ENCODE measurements around the gene LSS. TPM values are rescaled to one million over a fixed set of nuclear protein-coding genes. Genes with fewer than 3 reads are reported as not detected.
"Not testable (repeated sequence)": the region's sequence is repeated elsewhere in the genome, so short reads cannot be mapped to it uniquely, and the experiment has no call there.

LSS gene
- total and polyA plus RNA-seq, 2 donors: 14.9 to 15.4 TPM

- DNase-seq (ENCODE audit: low read depth in 6 of 9, low spot score in 9 of 9): peak in 1 of 9 donors; percentile 40
- H3K36me3 ChIP-seq (ENCODE audit: control insufficient read depth in 2 of 2, insufficient read depth in 2 of 2, low read length in 1 of 2); H3K27me3 ChIP-seq (ENCODE audit: control insufficient read depth in 2 of 2, insufficient read depth in 1 of 2, low read length in 1 of 2); H3K9me3 ChIP-seq (ENCODE audit: control insufficient read depth in 2 of 2, insufficient read depth in 1 of 2, low read length in 1 of 2); H3K27ac ChIP-seq (ENCODE audit: low read depth in 1 of 2, low read length in 1 of 2); H3K4me3 ChIP-seq (ENCODE audit: low read length in 2 of 2); H3K4me1 ChIP-seq (ENCODE audit: control insufficient read depth in 2 of 2, insufficient read depth in 2 of 2, low read length in 2 of 2): not testable (repeated sequence)
- 67% methylated on average over 1 of the region's 1 CpG for WGBS
These were observed 58.0 kb downstream of the LSS start for GRCh38 chr21:46170436-46171193.

GRCh38 chr21:46168659-46169386 lies 59.8 kb downstream of the LSS start:
- no peak overlapping the region for H3K4me3 ChIP-seq (ENCODE audit: low read length in 2 of 2)
- H3K9me3 ChIP-seq (ENCODE audit: control insufficient read depth in 2 of 2, insufficient read depth in 1 of 2, low read length in 1 of 2): peaks cover 0 to 4% of the 10 kb centered on the region in 2 donors
- no peak for DNase-seq (ENCODE audit: low read depth in 6 of 9, low spot score in 9 of 9)
- WGBS: 93% methylated on average over 8 of the region's 8 CpGs
- no peak overlapping the region for H3K27ac ChIP-seq (ENCODE audit: low read depth in 1 of 2, low read length in 1 of 2)
- H3K27me3 ChIP-seq (ENCODE audit: control insufficient read depth in 2 of 2, insufficient read depth in 1 of 2, low read length in 1 of 2): no peaks in the 10 kb centered on the region
- no peaks in the 10 kb centered on the region for H3K4me1 ChIP-seq (ENCODE audit: control insufficient read depth in 2 of 2, insufficient read depth in 2 of 2, low read length in 2 of 2)
- no peaks in the 10 kb centered on the region for H3K36me3 ChIP-seq (ENCODE audit: control insufficient read depth in 2 of 2, insufficient read depth in 2 of 2, low read length in 1 of 2)

- no peak overlapping the region for H3K27ac ChIP-seq (ENCODE audit: low read depth in 1 of 2, low read length in 1 of 2)
- H3K4me3 ChIP-seq (ENCODE audit: low read length in 2 of 2): no peak overlapping the region
- 93% methylated on average over 14 of the region's 14 CpGs for WGBS
- no peaks in the 10 kb centered on the region for H3K9me3 ChIP-seq (ENCODE audit: control insufficient read depth in 2 of 2, insufficient read depth in 1 of 2, low read length in 1 of 2)
- H3K4me1 ChIP-seq (ENCODE audit: control insufficient read depth in 2 of 2, insufficient read depth in 2 of 2, low read length in 2 of 2): no peaks in the 10 kb centered on the region
- no peaks in the 10 kb centered on the region for H3K36me3 ChIP-seq (ENCODE audit: control insufficient read depth in 2 of 2, insufficient read depth in 2 of 2, low read length in 1 of 2)
- no peaks in the 10 kb centered on the region for H3K27me3 ChIP-seq (ENCODE audit: control insufficient read depth in 2 of 2, insufficient read depth in 1 of 2, low read length in 1 of 2)
- DNase-seq (ENCODE audit: low read depth in 6 of 9, low spot score in 9 of 9): no peak
These were observed 60.3 kb downstream of the LSS start for GRCh38 chr21:46168238-46168637.

GRCh38 chr21:46165098-46165497 lies 63.5 kb downstream of the LSS start:
- Histone ChIP-seq H3K27ac (ENCODE audit: low read depth in 1 of 2, low read length in 1 of 2) (no peak overlapping the region), H3K4me3 (ENCODE audit: low read length in 2 of 2) (no peak overlapping the region), H3K4me1 (ENCODE audit: control insufficient read depth in 2 of 2, insufficient read depth in 2 of 2, low read length in 2 of 2) (no peaks in the 10 kb centered on the region), H3K9me3 (ENCODE audit: control insufficient read depth in 2 of 2, insufficient read depth in 1 of 2, low read length in 1 of 2) (peaks cover 0 to 13% of the 10 kb centered on the region in 2 donors), H3K36me3 (ENCODE audit: control insufficient read depth in 2 of 2, insufficient read depth in 2 of 2, low read length in 1 of 2) (peaks cover 0 to 5% of the 10 kb centered on the region in 2 donors), H3K27me3 (ENCODE audit: control insufficient read depth in 2 of 2, insufficient read depth in 1 of 2, low read length in 1 of 2) (peaks cover 0 to 17% of the 10 kb centered on the region in 2 donors)
- DNase-seq (ENCODE audit: low read depth in 6 of 9, low spot score in 9 of 9): no peak

GRCh38 chr21:46163380-46163779 lies 65.2 kb downstream of the LSS start:
- no peak overlapping the region for H3K27ac ChIP-seq (ENCODE audit: low read depth in 1 of 2, low read length in 1 of 2)
- WGBS: 85% methylated on average over 4 of the region's 4 CpGs
- peaks cover 0 to 13% of the 10 kb centered on the region in 2 donors for H3K9me3 ChIP-seq (ENCODE audit: control insufficient read depth in 2 of 2, insufficient read depth in 1 of 2, low read length in 1 of 2)
- H3K27me3 ChIP-seq (ENCODE audit: control insufficient read depth in 2 of 2, insufficient read depth in 1 of 2, low read length in 1 of 2): peaks cover 0 to 17% of the 10 kb centered on the region in 2 donors
- no peaks in the 10 kb centered on the region for H3K4me1 ChIP-seq (ENCODE audit: control insufficient read depth in 2 of 2, insufficient read depth in 2 of 2, low read length in 2 of 2)
- no peak for DNase-seq (ENCODE audit: low read depth in 6 of 9, low spot score in 9 of 9)
- H3K4me3 ChIP-seq (ENCODE audit: low read length in 2 of 2): no peak overlapping the region
- H3K36me3 ChIP-seq (ENCODE audit: control insufficient read depth in 2 of 2, insufficient read depth in 2 of 2, low read length in 1 of 2): peaks cover 0 to 5% of the 10 kb centered on the region in 2 donors

GRCh38 chr21:46161633-46162592 lies 66.7 kb downstream of the LSS start:
- 86% methylated on average over 72 of the region's 72 CpGs for WGBS
- no peak for DNase-seq (ENCODE audit: low read depth in 6 of 9, low spot score in 9 of 9)

GRCh38 chr21:46160907-46161632 lies 67.5 kb downstream of the LSS start:
- WGBS: 79% methylated on average over 72 of the region's 72 CpGs
- H3K27ac ChIP-seq (ENCODE audit: low read depth in 1 of 2, low read length in 1 of 2): no peak overlapping the region
- H3K4me3 ChIP-seq (ENCODE audit: low read length in 2 of 2): peak overlapping the region in 1 of 2 donors; percentile 3
- peaks cover 0 to 17% of the 10 kb centered on the region in 2 donors for H3K27me3 ChIP-seq (ENCODE audit: control insufficient read depth in 2 of 2, insufficient read depth in 1 of 2, low read length in 1 of 2)
- H3K9me3 ChIP-seq (ENCODE audit: control insufficient read depth in 2 of 2, insufficient read depth in 1 of 2, low read length in 1 of 2): peaks cover 0 to 13% of the 10 kb centered on the region in 2 donors
- DNase-seq (ENCODE audit: low read depth in 6 of 9, low spot score in 9 of 9): no peak
- H3K4me1 ChIP-seq (ENCODE audit: control insufficient read depth in 2 of 2, insufficient read depth in 2 of 2, low read length in 2 of 2): no peaks in the 10 kb centered on the region
- H3K36me3 ChIP-seq (ENCODE audit: control insufficient read depth in 2 of 2, insufficient read depth in 2 of 2, low read length in 1 of 2): peaks cover 0 to 5% of the 10 kb centered on the region in 2 donors

More at GRCh38 chr21:46161633-46162592, 66.7 kb downstream of the LSS start:
- Histone ChIP-seq H3K4me3 (ENCODE audit: low read length in 2 of 2) (peak overlapping the region in 1 of 2 donors; percentile 3), H3K27ac (ENCODE audit: low read depth in 1 of 2, low read length in 1 of 2) (no peak overlapping the region), H3K36me3 (ENCODE audit: control insufficient read depth in 2 of 2, insufficient read depth in 2 of 2, low read length in 1 of 2) (peaks cover 0 to 5% of the 10 kb centered on the region in 2 donors), H3K9me3 (ENCODE audit: control insufficient read depth in 2 of 2, insufficient read depth in 1 of 2, low read length in 1 of 2) (peaks cover 0 to 13% of the 10 kb centered on the region in 2 donors), H3K4me1 (ENCODE audit: control insufficient read depth in 2 of 2, insufficient read depth in 2 of 2, low read length in 2 of 2) (no peaks in the 10 kb centered on the region), H3K27me3 (ENCODE audit: control insufficient read depth in 2 of 2, insufficient read depth in 1 of 2, low read length in 1 of 2) (peaks cover 0 to 17% of the 10 kb centered on the region in 2 donors)

- no peaks in the 10 kb centered on the region for H3K4me1 ChIP-seq (ENCODE audit: control insufficient read depth in 2 of 2, insufficient read depth in 2 of 2, low read length in 2 of 2)
- DNase-seq (ENCODE audit: low read depth in 6 of 9, low spot score in 9 of 9): no peak
- WGBS: 91% methylated on average over 22 of the region's 22 CpGs
- peaks cover 0 to 5% of the 10 kb centered on the region in 2 donors for H3K36me3 ChIP-seq (ENCODE audit: control insufficient read depth in 2 of 2, insufficient read depth in 2 of 2, low read length in 1 of 2)
- H3K27ac ChIP-seq (ENCODE audit: low read depth in 1 of 2, low read length in 1 of 2): no peak overlapping the region
- peaks cover 0 to 17% of the 10 kb centered on the region in 2 donors for H3K27me3 ChIP-seq (ENCODE audit: control insufficient read depth in 2 of 2, insufficient read depth in 1 of 2, low read length in 1 of 2)
- H3K4me3 ChIP-seq (ENCODE audit: low read length in 2 of 2): no peak overlapping the region
- peaks cover 0 to 13% of the 10 kb centered on the region in 2 donors for H3K9me3 ChIP-seq (ENCODE audit: control insufficient read depth in 2 of 2, insufficient read depth in 1 of 2, low read length in 1 of 2)
These were observed 68.0 kb downstream of the LSS start for GRCh38 chr21:46160657-46160906.

Data from thymus (tissue), 11 donors.